Uterus (tissue), 4 donors: Measurements from ENCODE around the gene C5orf63. TPM values are rescaled to one million over a fixed set of nuclear protein-coding genes. Genes with fewer than 3 reads are reported as not detected.

Experiments used
- DNase-seq, 2 donors: peaks; one replicate each; pipeline ENCODE4 v3.0.0-alpha.2; 2019 to 2020
- H3K27ac ChIP-seq, 2 donors: fragments of 200-600 bp; sonication (generic); 1 replicate in 1 of 2; 2 replicates in 1 of 2; pipeline ENCODE4 v1.5.1; 2016 to 2018
- H3K27me3 ChIP-seq, 2 donors: fragments of 200-600 bp; sonication (generic); one replicate each; pipeline ENCODE4 v1.5.1; 2018 to 2019; ENCODE audit warnings: control low read depth in 1 of 2
- H3K36me3 ChIP-seq, 2 donors: fragments of 200-600 bp; sonication (generic); one replicate each; pipeline ENCODE4 v1.5.1; 2019; ENCODE audit warnings: control low read depth in 1 of 2
- H3K4me1 ChIP-seq, 2 donors: fragments of 200-600 bp; sonication (generic); one replicate each; pipeline ENCODE4 v1.5.1; 2018 to 2019; ENCODE audit warnings: control low read depth in 1 of 2
- H3K4me3 ChIP-seq, 2 donors: fragments of 200-600 bp; sonication (generic); 1 replicate in 1 of 2; 2 replicates in 1 of 2; pipeline ENCODE4 v1.5.1; 2018 to 2019; ENCODE audit warnings: mild to moderate bottlenecking in 1 of 2
- H3K9me3 ChIP-seq, 2 donors: fragments of 200-600 bp; sonication (generic); one replicate each; pipeline ENCODE4 v1.5.1; 2019; ENCODE audit warnings: control low read depth in 1 of 2
- POLR2A ChIP-seq, 2 donors: fragments of 450-650 bp; IDR thresholded peaks; one replicate each; pipeline ENCODE4 v1.6.1; 2016; ENCODE audit warnings: antibody characterized with exemption in 2 of 2, mild to moderate bottlenecking in 1 of 2, moderate library complexity in 1 of 2
- intact Hi-C: fragments of 100-400 bp; cut with DNase I; formaldehyde crosslinking; loops from one replicate; pipeline ENCODE4 v1.15.1; 2023; ENCODE audit warnings: low total_unique reads
- total RNA-seq, 4 donors: library from RNA; depleted of rRNA in 3 of 4; stranded (reverse); fragments of >200 nt in 3 of 4; gene quantifications; one replicate each; pipeline versions ENCODE4 v1.1.0 to v1.2.4, GENCODE V29; 2014 to 2023
- TF ChIP-seq, protein P1 (sequence below), 4 experiments: fragments of 200-600 bp in 2 of 4; fragments of 450-650 bp in 2 of 4; sonication (generic) in 2 of 4; IDR thresholded peaks; one replicate each; pipeline ENCODE4 v1.5.1; 2016 to 2019; ENCODE audit warnings: antibody characterized with exemption in 4 of 4, mild to moderate bottlenecking in 2 of 4, moderate library complexity in 1 of 4
- donor health status: DM: yes; HTN: yes; CAD: no.

The C5orf63 gene
- total RNA-seq, 4 donors from 2014 or later, result 3.6 to 6.0 (median 4.8) TPM; not detected in 1

DNA sequence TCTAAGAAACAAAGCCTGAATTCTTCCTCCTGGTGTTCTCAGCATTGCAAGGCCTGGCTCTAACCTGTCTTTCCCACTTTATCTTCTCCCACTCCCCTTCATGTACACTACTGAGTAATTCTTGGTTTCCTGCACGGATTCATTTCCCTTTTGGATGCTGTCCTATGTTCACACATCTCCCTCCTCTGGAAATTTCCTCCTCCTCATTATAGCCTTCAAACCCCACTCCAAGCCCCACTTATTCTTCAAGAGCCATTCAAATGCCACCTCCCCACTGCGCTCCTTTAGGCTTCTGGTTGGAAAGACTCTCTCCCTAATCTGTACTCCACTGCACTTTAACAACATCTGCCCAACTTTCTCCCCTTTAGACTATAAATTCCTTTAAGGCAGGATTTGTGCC lies 28.2 kb upstream of the C5orf63 start:
- Histone ChIP-seq H3K4me1 (no peaks in the 10 kb centered on the region), H3K27me3 (no peaks in the 10 kb centered on the region), H3K36me3 (no peaks in the 10 kb centered on the region), H3K27ac (no peak overlapping the region), H3K4me3 (no peak overlapping the region), H3K9me3 (no peaks in the 10 kb centered on the region)
- TF ChIP-seq, protein P1, sequence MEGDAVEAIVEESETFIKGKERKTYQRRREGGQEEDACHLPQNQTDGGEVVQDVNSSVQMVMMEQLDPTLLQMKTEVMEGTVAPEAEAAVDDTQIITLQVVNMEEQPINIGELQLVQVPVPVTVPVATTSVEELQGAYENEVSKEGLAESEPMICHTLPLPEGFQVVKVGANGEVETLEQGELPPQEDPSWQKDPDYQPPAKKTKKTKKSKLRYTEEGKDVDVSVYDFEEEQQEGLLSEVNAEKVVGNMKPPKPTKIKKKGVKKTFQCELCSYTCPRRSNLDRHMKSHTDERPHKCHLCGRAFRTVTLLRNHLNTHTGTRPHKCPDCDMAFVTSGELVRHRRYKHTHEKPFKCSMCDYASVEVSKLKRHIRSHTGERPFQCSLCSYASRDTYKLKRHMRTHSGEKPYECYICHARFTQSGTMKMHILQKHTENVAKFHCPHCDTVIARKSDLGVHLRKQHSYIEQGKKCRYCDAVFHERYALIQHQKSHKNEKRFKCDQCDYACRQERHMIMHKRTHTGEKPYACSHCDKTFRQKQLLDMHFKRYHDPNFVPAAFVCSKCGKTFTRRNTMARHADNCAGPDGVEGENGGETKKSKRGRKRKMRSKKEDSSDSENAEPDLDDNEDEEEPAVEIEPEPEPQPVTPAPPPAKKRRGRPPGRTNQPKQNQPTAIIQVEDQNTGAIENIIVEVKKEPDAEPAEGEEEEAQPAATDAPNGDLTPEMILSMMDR (IDR thresholded peaks at IDR 0.05), result no peak
- no peak for TF ChIP-seq POLR2A (IDR thresholded peaks at IDR 0.05)
- no peak for DNase-seq
- intact Hi-C loops, result no loop called here

DNA sequence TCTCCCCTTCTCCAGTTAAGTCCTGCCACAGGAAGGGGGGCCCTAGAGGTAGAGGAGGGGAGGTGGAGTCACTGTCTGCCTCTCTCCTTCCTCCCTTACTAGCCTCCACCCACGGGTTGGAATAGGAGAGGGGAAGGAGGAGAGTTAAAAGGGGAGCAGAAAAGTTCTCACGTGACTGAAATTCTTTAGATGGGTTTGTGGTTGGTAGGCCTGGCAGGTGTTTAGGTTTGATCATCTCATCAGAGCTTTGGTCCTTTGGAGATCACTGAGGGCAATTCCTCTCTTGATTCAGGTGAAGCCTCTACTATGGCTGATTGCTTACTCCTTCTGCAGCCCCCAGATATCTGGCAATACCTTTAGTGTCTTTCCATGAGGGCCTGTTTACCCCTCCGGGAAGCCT lies 24.9 kb upstream of the C5orf63 start:
- no peaks in the 10 kb centered on the region for H3K9me3 ChIP-seq
- H3K27me3 ChIP-seq, result no peaks in the 10 kb centered on the region
- H3K4me1 ChIP-seq, result no peaks in the 10 kb centered on the region
- H3K27ac ChIP-seq, result no peak overlapping the region
- H3K36me3 ChIP-seq, result no peaks in the 10 kb centered on the region
- DNase-seq, result no peak
- no peak for TF ChIP-seq POLR2A (IDR thresholded peaks at IDR 0.05)
- TF ChIP-seq, protein P1 (IDR thresholded peaks at IDR 0.05), result no peak
- H3K4me3 ChIP-seq, result no peak overlapping the region
- intact Hi-C loops, result no loop called here

DNA sequence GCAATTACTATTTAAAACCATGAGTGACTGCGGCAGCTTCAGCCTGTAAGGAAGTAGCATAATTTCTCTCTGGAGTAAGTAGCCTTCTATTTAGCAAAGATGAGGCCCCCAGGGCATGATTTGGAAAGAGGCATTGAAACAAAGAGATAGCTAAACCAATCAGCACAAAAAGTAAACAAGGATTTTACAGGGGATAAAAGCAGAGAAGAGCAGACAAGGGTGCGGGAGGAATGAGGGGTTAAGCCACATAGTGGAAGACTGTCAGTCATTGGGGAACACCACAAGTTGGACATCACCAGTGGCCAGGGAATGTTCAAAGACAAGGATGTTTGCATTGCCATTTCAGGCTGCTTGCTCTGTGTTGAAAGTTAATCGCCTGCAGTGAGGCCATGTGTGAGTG lies 24.0 kb upstream of the C5orf63 start:
- no peaks in the 10 kb centered on the region for H3K4me1 ChIP-seq
- TF ChIP-seq, protein P1 (IDR thresholded peaks at IDR 0.05), result no peak
- TF ChIP-seq POLR2A (IDR thresholded peaks at IDR 0.05), result no peak
- intact Hi-C loops, result no loop called here
- no peak overlapping the region for H3K27ac ChIP-seq
- no peaks in the 10 kb centered on the region for H3K9me3 ChIP-seq
- no peaks in the 10 kb centered on the region for H3K36me3 ChIP-seq
- no peaks in the 10 kb centered on the region for H3K27me3 ChIP-seq
- no peak overlapping the region for H3K4me3 ChIP-seq
- no peak for DNase-seq

DNA sequence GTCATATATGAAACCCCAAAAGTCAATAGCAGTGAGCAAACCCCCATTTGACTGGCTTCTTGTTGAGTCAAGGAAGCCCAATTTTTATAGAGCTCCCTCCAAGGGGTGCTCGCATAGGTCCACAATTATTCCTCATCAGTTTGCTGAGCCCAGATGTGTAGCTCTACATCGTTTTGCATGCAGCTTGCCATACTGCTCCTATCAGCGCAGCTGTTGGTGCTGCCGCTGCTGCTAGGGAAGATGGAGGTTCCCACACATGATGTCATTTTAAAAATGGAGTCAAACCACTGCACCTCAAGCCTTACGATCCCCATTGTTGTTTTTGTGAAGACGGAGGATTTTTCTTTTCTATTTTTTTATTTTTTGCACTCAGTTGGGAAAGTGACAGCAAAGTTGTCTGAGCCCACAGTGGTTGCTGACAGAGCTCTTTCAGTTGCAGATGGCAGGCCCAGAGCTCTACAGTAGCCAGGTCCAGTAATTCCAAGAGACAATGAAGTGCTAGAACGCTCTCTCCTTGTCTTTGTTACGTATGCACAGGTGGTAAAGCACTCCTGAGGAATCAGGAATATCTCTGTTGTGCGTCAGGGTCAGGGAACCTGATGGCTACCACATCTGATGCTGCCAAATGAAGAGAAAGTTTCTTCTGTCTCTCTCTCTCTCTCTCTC lies 23.2 kb upstream of the C5orf63 start:
- Histone ChIP-seq H3K27me3 (no peaks in the 10 kb centered on the region), H3K36me3 (no peaks in the 10 kb centered on the region), H3K4me1 (no peaks in the 10 kb centered on the region), H3K9me3 (no peaks in the 10 kb centered on the region), H3K27ac (no peak overlapping the region), H3K4me3 (no peak overlapping the region)
- DNase-seq, result no peak
- intact Hi-C loops, result no loop called here
- no peak for TF ChIP-seq POLR2A (IDR thresholded peaks at IDR 0.05)
- TF ChIP-seq, protein P1 (IDR thresholded peaks at IDR 0.05), result no peak

DNA sequence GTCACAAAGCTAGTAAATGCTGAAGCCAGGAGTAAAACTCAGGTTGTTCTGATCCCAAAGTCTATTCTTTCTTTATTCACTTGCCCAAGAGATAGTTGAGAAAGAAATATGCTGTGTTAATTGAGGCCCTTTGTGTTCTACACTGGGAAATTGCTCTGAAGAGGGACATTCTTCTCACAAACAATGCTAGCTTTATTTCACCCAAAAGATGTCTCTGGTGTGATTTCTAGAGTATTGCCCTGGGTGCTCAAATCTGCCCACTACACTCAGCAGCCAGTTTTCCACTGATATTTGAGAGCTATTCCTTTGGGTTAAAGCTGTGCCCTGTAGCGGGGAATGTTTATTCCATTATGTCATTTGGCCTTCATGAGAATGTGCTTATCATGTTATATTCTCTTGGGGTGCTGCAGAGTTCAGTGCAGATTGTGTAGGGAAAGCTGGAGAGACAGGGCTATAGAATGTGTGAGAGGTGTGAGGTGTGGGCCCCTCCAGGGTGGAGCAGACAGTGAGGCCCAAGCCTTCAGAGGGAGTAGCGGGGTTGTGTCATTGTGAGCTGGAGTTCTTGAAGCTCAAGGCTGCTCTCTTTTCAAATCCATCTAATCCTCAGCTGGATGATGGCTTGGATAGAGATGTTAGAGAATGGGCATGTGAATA lies 21.0 kb upstream of the C5orf63 start:
- Histone ChIP-seq H3K4me1 (no peaks in the 10 kb centered on the region), H3K27me3 (no peaks in the 10 kb centered on the region), H3K9me3 (no peaks in the 10 kb centered on the region), H3K36me3 (no peaks in the 10 kb centered on the region), H3K4me3 (no peak overlapping the region), H3K27ac (no peak overlapping the region)
- TF ChIP-seq POLR2A (IDR thresholded peaks at IDR 0.05), result no peak
- TF ChIP-seq, protein P1 (IDR thresholded peaks at IDR 0.05), result no peak
- no peak for DNase-seq
- intact Hi-C loops, result no loop called here
